Peyer's patch (tissue), 4 donors: Measurements from ENCODE around the gene MINDY4. TPM values are rescaled to one million over a fixed set of nuclear protein-coding genes. Genes with fewer than 3 reads are reported as not detected.

Source experiments
- DNase-seq, 3 donors: peaks; one replicate each; pipeline ENCODE4 v3.0.0-alpha.2; 2017 to 2019
- H3K27ac ChIP-seq, 4 donors: fragments of 200-600 bp; sonication (generic); one replicate each; pipeline ENCODE4 v1.5.1; 2016 to 2019
- H3K27me3 ChIP-seq, 2 donors: fragments of 200-600 bp; sonication (generic); one replicate each; pipeline ENCODE4 v1.5.1; 2019
- H3K36me3 ChIP-seq, 3 donors: fragments of 200-600 bp; sonication (generic); one replicate each; pipeline ENCODE4 v1.5.1; 2016 to 2019
- H3K4me1 ChIP-seq, 4 donors: fragments of 200-600 bp; sonication (generic); one replicate each; pipeline ENCODE4 v1.5.1; 2016 to 2019
- H3K4me3 ChIP-seq, 4 donors: fragments of 200-600 bp; sonication (generic); 1 replicate in 3 of 4; 2 replicates in 1 of 4; pipeline ENCODE4 v1.5.1; 2016 to 2019; ENCODE audit warnings: mild to moderate bottlenecking in 1 of 4
- H3K9me3 ChIP-seq, 4 donors: fragments of 200-600 bp; sonication (generic); one replicate each; pipeline ENCODE4 v1.5.1; 2016 to 2019; ENCODE audit warnings: mild to moderate bottlenecking in 1 of 4
- CTCF ChIP-seq, 6 experiments: fragments of 450-650 bp in 4 of 6; fragments of 200-600 bp in 2 of 6; sonication (generic) in 1 of 6; IDR thresholded peaks; one replicate each; pipeline ENCODE4 v1.5.1; 2017 to 2019; ENCODE audit warnings: antibody characterized with exemption in 6 of 6, mild to moderate bottlenecking in 3 of 6, moderate library complexity in 1 of 6
- POLR2A ChIP-seq, 2 donors: fragments of 450-650 bp; IDR thresholded peaks; one replicate each; pipeline ENCODE4 v1.5.1; 2017; ENCODE audit warnings: antibody characterized with exemption in 2 of 2, mild to moderate bottlenecking in 2 of 2, moderate library complexity in 2 of 2
- total RNA-seq, 4 donors: library from RNA; depleted of rRNA; stranded (reverse); fragments of >200 nt; gene quantifications; one replicate each; pipeline ENCODE4 v1.1.0, GENCODE V29; 2016

The MINDY4 gene
- total RNA-seq, 4 donors from 2014 or later = 3.9 to 19.8 (median 6.8) TPM

- no peak for DNase-seq
- Histone ChIP-seq H3K9me3 (no peaks in the 10 kb centered on the region), H3K27ac (no peak overlapping the region), H3K27me3 (no peaks in the 10 kb centered on the region), H3K4me1 (peaks cover 0 to 55% (median 1%) of the 10 kb centered on the region in 4 donors), H3K4me3 (no peak overlapping the region), H3K36me3 (no peaks in the 10 kb centered on the region)
- TF ChIP-seq POLR2A (IDR thresholded peaks at IDR 0.05) = no peak
- no peak for TF ChIP-seq CTCF (IDR thresholded peaks at IDR 0.05)
Observed at GRCh38 chr7:30908681-30909080, 137.5 kb downstream of the MINDY4 start.

GRCh38 chr7:30909431-30909830, 138.2 kb downstream of the MINDY4 start:
- Histone ChIP-seq H3K9me3 (no peaks in the 10 kb centered on the region), H3K27me3 (no peaks in the 10 kb centered on the region), H3K36me3 (no peaks in the 10 kb centered on the region), H3K4me3 (no peak overlapping the region), H3K4me1 (peaks cover 0 to 62% (median 1%) of the 10 kb centered on the region in 4 donors), H3K27ac (no peak overlapping the region)
- DNase-seq = no peak
- TF ChIP-seq POLR2A (IDR thresholded peaks at IDR 0.05) (no peak), CTCF (IDR thresholded peaks at IDR 0.05) (no peak)

- Histone ChIP-seq H3K4me3 (no peak overlapping the region), H3K9me3 (no peaks in the 10 kb centered on the region), H3K4me1 (peaks cover 0 to 65% (median 3%) of the 10 kb centered on the region in 4 donors), H3K27me3 (no peaks in the 10 kb centered on the region), H3K27ac (peak overlapping the region in 3 of 4 donors; percentile 68 to 95 (median 88)), H3K36me3 (no peaks in the 10 kb centered on the region)
- no peak for TF ChIP-seq POLR2A (IDR thresholded peaks at IDR 0.05)
- no peak for TF ChIP-seq CTCF (IDR thresholded peaks at IDR 0.05)
- no peak for DNase-seq
Observed at GRCh38 chr7:30910411-30911073, 139.3 kb downstream of the MINDY4 start.

GRCh38 chr7:30911133-30911532, 139.9 kb downstream of the MINDY4 start:
- DNase-seq = peak in 1 of 3 donors; percentile 73
- Histone ChIP-seq H3K27me3 (no peaks in the 10 kb centered on the region), H3K4me3 (peak overlapping the region in 1 of 4 donors; percentile 44), H3K27ac (peak overlapping the region in 3 of 4 donors; percentile 68 to 95 (median 88)), H3K9me3 (no peaks in the 10 kb centered on the region), H3K4me1 (peaks cover 0 to 65% (median 3%) of the 10 kb centered on the region in 4 donors), H3K36me3 (no peaks in the 10 kb centered on the region)
- TF ChIP-seq CTCF (IDR thresholded peaks at IDR 0.05) (no peak), POLR2A (IDR thresholded peaks at IDR 0.05) (no peak)

GRCh38 chr7:30911561-30911969, 140.3 kb downstream of the MINDY4 start, which contains the start of gene AQP1:
AQP1 (plus strand) TSS chr7:30911853; CDS start chr7:30911910, 57 bp downstream.
- no peaks in the 10 kb centered on the region for H3K9me3 ChIP-seq
- TF ChIP-seq CTCF (IDR thresholded peaks at IDR 0.05) (no peak), POLR2A (IDR thresholded peaks at IDR 0.05) (peak; percentile 50 to 56)
- peak within 1 kb of the TSS in 3 of 4 donors; percentile 17 to 44 (median 37) for H3K4me3 ChIP-seq
- H3K27me3 ChIP-seq = no peaks in the 10 kb centered on the region
- DNase-seq = peak in 2 of 3 donors; percentile 75
- peak within 1 kb of the TSS in 3 of 4 donors; percentile 68 to 95 (median 88) for H3K27ac ChIP-seq
- peaks cover 0 to 66% (median 3%) of the 10 kb centered on the region in 4 donors for H3K4me1 ChIP-seq
- no peaks in the 10 kb centered on the region for H3K36me3 ChIP-seq
